ENCODE results near the gene ITGA8.

DNA sequence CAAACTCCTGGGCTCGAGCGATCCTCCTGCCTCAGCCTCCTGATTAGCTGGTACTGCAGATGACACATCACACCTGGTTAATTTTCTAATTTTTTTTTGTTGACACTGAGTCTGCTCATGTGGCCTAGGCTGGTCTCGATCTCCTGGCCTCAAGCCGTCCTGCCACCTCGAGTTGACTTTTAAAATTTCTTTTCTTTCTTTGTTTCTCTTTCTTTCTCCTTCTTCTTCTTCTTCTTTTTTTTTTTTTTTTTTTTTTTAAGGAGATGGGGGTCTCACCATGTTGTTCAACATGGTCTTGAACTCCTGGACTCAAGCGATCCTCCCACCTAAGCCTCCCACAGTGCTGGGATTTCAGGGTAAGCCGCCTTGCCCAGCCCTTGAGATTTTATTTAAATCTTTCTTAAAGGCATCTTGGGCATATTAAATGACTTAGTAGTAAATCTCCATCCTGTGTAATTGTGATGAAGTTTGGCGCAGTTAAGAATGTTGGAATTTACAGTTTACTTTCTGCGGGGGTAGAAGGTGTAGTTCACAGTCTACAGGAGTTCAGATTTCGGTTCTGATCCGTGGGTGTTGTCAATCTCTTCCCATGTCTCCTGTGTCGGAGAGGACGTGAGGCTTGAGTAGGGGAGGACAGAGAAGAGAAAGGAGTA, 1.0 kb upstream of the ITGA8 start:
- TF ChIP-seq, protein P1, sequence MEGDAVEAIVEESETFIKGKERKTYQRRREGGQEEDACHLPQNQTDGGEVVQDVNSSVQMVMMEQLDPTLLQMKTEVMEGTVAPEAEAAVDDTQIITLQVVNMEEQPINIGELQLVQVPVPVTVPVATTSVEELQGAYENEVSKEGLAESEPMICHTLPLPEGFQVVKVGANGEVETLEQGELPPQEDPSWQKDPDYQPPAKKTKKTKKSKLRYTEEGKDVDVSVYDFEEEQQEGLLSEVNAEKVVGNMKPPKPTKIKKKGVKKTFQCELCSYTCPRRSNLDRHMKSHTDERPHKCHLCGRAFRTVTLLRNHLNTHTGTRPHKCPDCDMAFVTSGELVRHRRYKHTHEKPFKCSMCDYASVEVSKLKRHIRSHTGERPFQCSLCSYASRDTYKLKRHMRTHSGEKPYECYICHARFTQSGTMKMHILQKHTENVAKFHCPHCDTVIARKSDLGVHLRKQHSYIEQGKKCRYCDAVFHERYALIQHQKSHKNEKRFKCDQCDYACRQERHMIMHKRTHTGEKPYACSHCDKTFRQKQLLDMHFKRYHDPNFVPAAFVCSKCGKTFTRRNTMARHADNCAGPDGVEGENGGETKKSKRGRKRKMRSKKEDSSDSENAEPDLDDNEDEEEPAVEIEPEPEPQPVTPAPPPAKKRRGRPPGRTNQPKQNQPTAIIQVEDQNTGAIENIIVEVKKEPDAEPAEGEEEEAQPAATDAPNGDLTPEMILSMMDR (IDR thresholded peaks at IDR 0.05 in 8 of 11, conservative IDR thresholded peaks at IDR 0.05 in 3 of 11): no peak
- TF ChIP-seq POLR2A (IDR thresholded peaks at IDR 0.05) (no peak), POLR2AphosphoS5 (IDR thresholded peaks at IDR 0.05) (no peak)

Data from spleen (tissue), 7 donors.